Neural crest cell (in vitro differentiated cells): ENCODE results near the gene MRPS25. TPM values are rescaled to one million over a fixed set of nuclear protein-coding genes. Genes with fewer than 3 reads are reported as not detected.

ENCODE experiments used
- DNase-seq: peaks from one replicate; pipeline ENCODE4 v3.0.0; 2021; ENCODE audit warnings: low read depth, mixed read lengths, low spot score
- H3K27ac Mint-ChIP-seq: one replicate; pipeline ENCODE4 v1.8.0; 2021; ENCODE audit warnings: mild to moderate bottlenecking, mixed read lengths; ENCODE audit not compliant: unreplicated experiment
- H3K27me3 Mint-ChIP-seq: 2 replicates; pipeline ENCODE4 v1.8.0; 2021; ENCODE audit warnings: low read depth, mild to moderate bottlenecking, mixed read lengths
- H3K36me3 Mint-ChIP-seq: 2 replicates; pipeline ENCODE4 v1.8.0; 2021; ENCODE audit warnings: low read depth, mild to moderate bottlenecking, mixed read lengths
- H3K4me1 Mint-ChIP-seq: 2 replicates; pipeline ENCODE4 v1.8.0; 2021; ENCODE audit warnings: mixed read lengths
- H3K4me3 Mint-ChIP-seq: one replicate; pipeline ENCODE4 v1.8.0; 2021; ENCODE audit warnings: mild to moderate bottlenecking, mixed read lengths
- H3K9me3 Mint-ChIP-seq: 2 replicates; pipeline ENCODE4 v1.8.0; 2021; ENCODE audit warnings: mixed read lengths
- CTCF ChIP-seq: fragments of 200-600 bp; sonication (generic); conservative IDR thresholded peaks from 2 replicates; pipeline ENCODE4 v1.5.0; 2021; ENCODE audit warnings: antibody characterized with exemption, mild to moderate bottlenecking
- total RNA-seq: library from RNA; stranded (reverse); gene quantifications from 2 replicates; pipeline ENCODE4 v1.2.1, GENCODE V29; 2021

The MRPS25 gene
- total RNA-seq, 1 donor from 2014 or later = 60.9 TPM

- no peaks in the 10 kb centered on the region for H3K4me1 Mint-ChIP-seq
- no peaks in the 10 kb centered on the region for H3K9me3 Mint-ChIP-seq
- H3K27ac Mint-ChIP-seq = no peak overlapping the region
- TF ChIP-seq CTCF = no peak
- H3K27me3 Mint-ChIP-seq = no peaks in the 10 kb centered on the region
- H3K4me3 Mint-ChIP-seq = no peak overlapping the region
- DNase-seq = no peak
- H3K36me3 Mint-ChIP-seq = peaks cover 12% of the 10 kb centered on the region
Observed at GRCh38 chr3:15081960-15082664, 17.0 kb upstream of the MRPS25 start.

GRCh38 chr3:15079091-15079490 lies 14.0 kb upstream of the MRPS25 start:
- no peaks in the 10 kb centered on the region for H3K27me3 Mint-ChIP-seq
- no peak overlapping the region for H3K27ac Mint-ChIP-seq
- no peak overlapping the region for H3K4me3 Mint-ChIP-seq
- DNase-seq = no peak
- H3K4me1 Mint-ChIP-seq = no peaks in the 10 kb centered on the region
- no peaks in the 10 kb centered on the region for H3K9me3 Mint-ChIP-seq
- no peak for TF ChIP-seq CTCF
- H3K36me3 Mint-ChIP-seq = peaks cover 14% of the 10 kb centered on the region

GRCh38 chr3:15074500-15074899 lies 9.4 kb upstream of the MRPS25 start:
- no peak for DNase-seq
- TF ChIP-seq CTCF = no peak
- Mint-ChIP-seq H3K27me3 (no peaks in the 10 kb centered on the region), H3K4me3 (no peak overlapping the region), H3K36me3 (peaks cover 10% of the 10 kb centered on the region), H3K9me3 (no peaks in the 10 kb centered on the region), H3K27ac (no peak overlapping the region), H3K4me1 (no peaks in the 10 kb centered on the region)

- peaks cover 1% of the 10 kb centered on the region for H3K4me1 Mint-ChIP-seq
- H3K27ac Mint-ChIP-seq = no peak overlapping the region
- H3K9me3 Mint-ChIP-seq = no peaks in the 10 kb centered on the region
- H3K27me3 Mint-ChIP-seq = no peaks in the 10 kb centered on the region
- no peak overlapping the region for H3K4me3 Mint-ChIP-seq
- H3K36me3 Mint-ChIP-seq = peaks cover 11% of the 10 kb centered on the region
- TF ChIP-seq CTCF = no peak
- DNase-seq = no peak
Observed at GRCh38 chr3:15071699-15072098, 6.6 kb upstream of the MRPS25 start.

GRCh38 chr3:15069441-15069840 lies 4.3 kb upstream of the MRPS25 start:
- H3K9me3 Mint-ChIP-seq = no peaks in the 10 kb centered on the region

More at GRCh38 chr3:15069441-15069840, 4.3 kb upstream of the MRPS25 start:
- H3K27ac Mint-ChIP-seq = no peak overlapping the region
- DNase-seq = no peak
- no peaks in the 10 kb centered on the region for H3K27me3 Mint-ChIP-seq
- peaks cover 14% of the 10 kb centered on the region for H3K36me3 Mint-ChIP-seq
- H3K4me1 Mint-ChIP-seq = peaks cover 13% of the 10 kb centered on the region
- no peak overlapping the region for H3K4me3 Mint-ChIP-seq
- no peak for TF ChIP-seq CTCF
